ENCODE data around the gene B4GALT2.

GRCh38 chr1:43998000-43998378 is 19.0 kb downstream of the B4GALT2 start:
- TF ChIP-seq, protein P1, sequence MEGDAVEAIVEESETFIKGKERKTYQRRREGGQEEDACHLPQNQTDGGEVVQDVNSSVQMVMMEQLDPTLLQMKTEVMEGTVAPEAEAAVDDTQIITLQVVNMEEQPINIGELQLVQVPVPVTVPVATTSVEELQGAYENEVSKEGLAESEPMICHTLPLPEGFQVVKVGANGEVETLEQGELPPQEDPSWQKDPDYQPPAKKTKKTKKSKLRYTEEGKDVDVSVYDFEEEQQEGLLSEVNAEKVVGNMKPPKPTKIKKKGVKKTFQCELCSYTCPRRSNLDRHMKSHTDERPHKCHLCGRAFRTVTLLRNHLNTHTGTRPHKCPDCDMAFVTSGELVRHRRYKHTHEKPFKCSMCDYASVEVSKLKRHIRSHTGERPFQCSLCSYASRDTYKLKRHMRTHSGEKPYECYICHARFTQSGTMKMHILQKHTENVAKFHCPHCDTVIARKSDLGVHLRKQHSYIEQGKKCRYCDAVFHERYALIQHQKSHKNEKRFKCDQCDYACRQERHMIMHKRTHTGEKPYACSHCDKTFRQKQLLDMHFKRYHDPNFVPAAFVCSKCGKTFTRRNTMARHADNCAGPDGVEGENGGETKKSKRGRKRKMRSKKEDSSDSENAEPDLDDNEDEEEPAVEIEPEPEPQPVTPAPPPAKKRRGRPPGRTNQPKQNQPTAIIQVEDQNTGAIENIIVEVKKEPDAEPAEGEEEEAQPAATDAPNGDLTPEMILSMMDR (IDR thresholded peaks at IDR 0.05): no peak
- no peak for TF ChIP-seq POLR2A (IDR thresholded peaks at IDR 0.05)
